ENCODE measurements around the gene DNAJB11. TPM values are rescaled to one million over a fixed set of nuclear protein-coding genes. Genes with fewer than 3 reads are reported as not detected.

DNAJB11 gene
- total RNA-seq, 1 donor from 2014 or later = 37.8 TPM

- DNase-seq = no peak
- Histone ChIP-seq H3K4me1 (no peaks in the 10 kb centered on the region), H3K27ac (no peak overlapping the region), H3K27me3 (ENCODE audit: low read depth) (no peaks in the 10 kb centered on the region), H3K9me3 (no peaks in the 10 kb centered on the region), H3K36me3 (no peaks in the 10 kb centered on the region), H3K4me3 (no peak overlapping the region)
- intact Hi-C loops (cut with DNase I) = no loop called here
- no peak for ATAC-seq
- no peak for TF ChIP-seq CTCF (IDR thresholded peaks at IDR 0.05)
These were observed 34.6 kb downstream of the DNAJB11 start for GRCh38 chr3:186605078-186605477.

- DNase-seq = no peak
- Histone ChIP-seq H3K9me3 (no peaks in the 10 kb centered on the region), H3K4me1 (no peaks in the 10 kb centered on the region), H3K36me3 (no peaks in the 10 kb centered on the region), H3K27me3 (ENCODE audit: low read depth) (no peaks in the 10 kb centered on the region), H3K27ac (no peak overlapping the region), H3K4me3 (no peak overlapping the region)
- no peak for ATAC-seq
- no peak for TF ChIP-seq CTCF (IDR thresholded peaks at IDR 0.05)
- intact Hi-C loops (cut with DNase I) = no loop called here
These were observed 35.3 kb downstream of the DNAJB11 start for GRCh38 chr3:186605561-186606545.

GRCh38 chr3:186608624-186609215 lies 38.2 kb downstream of the DNAJB11 start:
- H3K36me3 ChIP-seq = no peaks in the 10 kb centered on the region
- H3K27ac ChIP-seq = no peak overlapping the region
- TF ChIP-seq CTCF (IDR thresholded peaks at IDR 0.05) = no peak
- H3K4me3 ChIP-seq = no peak overlapping the region
- intact Hi-C loops (cut with DNase I) = no loop called here
- ATAC-seq (no peak), DNase-seq (no peak)
- H3K4me1 ChIP-seq = no peaks in the 10 kb centered on the region
- H3K27me3 ChIP-seq (ENCODE audit: low read depth) = no peaks in the 10 kb centered on the region
- H3K9me3 ChIP-seq = no peaks in the 10 kb centered on the region

- Histone ChIP-seq H3K9me3 (no peaks in the 10 kb centered on the region), H3K27ac (no peak overlapping the region), H3K4me3 (no peak overlapping the region), H3K27me3 (ENCODE audit: low read depth) (peaks cover 2% of the 10 kb centered on the region), H3K36me3 (no peaks in the 10 kb centered on the region), H3K4me1 (no peaks in the 10 kb centered on the region)
- DNase-seq = no peak
- intact Hi-C loops (cut with DNase I) = no loop called here
- ATAC-seq = peak in 1 of 2 donors; percentile 35
- TF ChIP-seq CTCF (IDR thresholded peaks at IDR 0.05) = no peak
These were observed 38.8 kb downstream of the DNAJB11 start for GRCh38 chr3:186609247-186609868.

GRCh38 chr3:186612065-186612464 lies 41.5 kb downstream of the DNAJB11 start:
- no peaks in the 10 kb centered on the region for H3K36me3 ChIP-seq
- no peak for TF ChIP-seq CTCF (IDR thresholded peaks at IDR 0.05)
- no peaks in the 10 kb centered on the region for H3K9me3 ChIP-seq
- peaks cover 6% of the 10 kb centered on the region for H3K4me1 ChIP-seq
- peaks cover 5% of the 10 kb centered on the region for H3K27me3 ChIP-seq (ENCODE audit: low read depth)
- H3K27ac ChIP-seq = no peak overlapping the region
- H3K4me3 ChIP-seq = no peak overlapping the region
- no peak for DNase-seq
- no peak for ATAC-seq
- intact Hi-C loops (cut with DNase I) = loop anchor here (10.0 kb wide), 1 partner anchor 213 kb away; no protein-coding TSS in a partner anchor

All from lower lobe of right lung (tissue), 2 donors.